HepG2 (cell line): ENCODE results near the gene GAL3ST1. TPM values are rescaled to one million over a fixed set of nuclear protein-coding genes. Genes with fewer than 3 reads are reported as not detected.

Experiments
- ATAC-seq: fragments of 200-7000 bp; cut with Tn5 transposase; 3 replicates; pipeline ENCODE4 v1.9.1; 2020; ENCODE audit warnings: mild to moderate bottlenecking, moderate library complexity
- BruUV-seq: library from RNA; stranded (reverse); fragments of 400-500 nt; replicated peaks from 2 replicates; lab custom pipeline; 2021; lab: Mats Ljungman, UMichigan
- CTCF ChIA-PET: fragments of 300-600 bp; formaldehyde crosslinking; extraction: SDS; loops from one replicate; lab custom pipeline; 2021; ENCODE audit warnings: low total read pairs, inconsistent platforms, low intra/inter-chr PET ratio; lab: Yijun Ruan, JAX
- POLR2A ChIA-PET: fragments of 350-600 bp; sonication (Branson Sonifier 250); formaldehyde crosslinking; loops from one replicate; lab custom pipeline; 2020; ENCODE audit warnings: antibody characterized with exemption, inconsistent platforms; lab: Yijun Ruan, JAX
- DNase-seq: peaks from one replicate; pipeline ENCODE4 v3.0.0-alpha.2; 2015; ENCODE audit warnings: low spot score
- FAIRE-seq: peaks from 3 replicates; lab custom pipeline; 2011; peaks lifted over from hg19 to GRCh38; lab: Jason Lieb, UNC
- H2AFZ ChIP-seq: one replicate; pipeline ENCODE4 v1.6.1; 2011; ENCODE audit warnings: low read length, inconsistent platforms
- H3K27ac ChIP-seq: fragments of 300-600 bp; 3 replicates; pipeline ENCODE4 v1.8.0; 2011; ENCODE audit warnings: mixed run types, mild to moderate bottlenecking, mixed read lengths, low read length, inconsistent platforms; ENCODE audit not compliant: insufficient read depth; ENCODE audit errors: extremely low read length
- H3K27me3 ChIP-seq, 2 experiments: fragments of 200-600 bp in 1 of 2; 2 replicates in 1 of 2; 3 replicates in 1 of 2; pipeline versions ENCODE4 v1.6.0 to v1.8.0; 2011; ENCODE audit warnings: low read length in 2 of 2, mild to moderate bottlenecking in 2 of 2, moderate library complexity in 2 of 2, inconsistent platforms in 1 of 2; ENCODE audit not compliant: insufficient read depth in 2 of 2, control insufficient read depth in 1 of 2
- H3K36me3 ChIP-seq, 2 experiments: fragments of 200-600 bp in 1 of 2; replicated peaks in 1 of 2; 2 replicates in 1 of 2; 3 replicates in 1 of 2; pipeline versions ENCODE4 v1.5.1 to v1.8.0; 2011; ENCODE audit warnings: low read length in 2 of 2, inconsistent platforms in 1 of 2; ENCODE audit not compliant: insufficient read depth in 2 of 2, control insufficient read depth in 1 of 2
- H3K4me1 ChIP-seq: 2 replicates; pipeline ENCODE4 v1.5.1; 2012; ENCODE audit warnings: low read length, inconsistent platforms; ENCODE audit not compliant: insufficient read depth
- H3K4me2 ChIP-seq: 2 replicates; pipeline ENCODE4 v1.6.0; 2011; ENCODE audit warnings: low read depth, low read length, inconsistent platforms
- H3K4me3 ChIP-seq, 3 experiments: fragments of 200-600 bp in 1 of 3; sonication (generic), shearing (Covaris generic) in 1 of 3; replicated peaks in 1 of 3; 2 replicates each; pipeline ENCODE4 v1.5.1; 2011 to 2016; ENCODE audit warnings: low read length in 3 of 3, inconsistent platforms in 2 of 3, low read depth in 2 of 3, mild to moderate bottlenecking in 2 of 3, control low read depth in 1 of 3, mixed read lengths in 1 of 3; ENCODE audit not compliant: insufficient read depth in 1 of 3
- H3K79me2 ChIP-seq: one replicate; pipeline ENCODE4 v1.6.1; 2011; ENCODE audit warnings: low read length, inconsistent platforms; ENCODE audit not compliant: insufficient read depth
- H3K9ac ChIP-seq: 2 replicates; pipeline ENCODE4 v1.6.0; 2011; ENCODE audit warnings: mild to moderate bottlenecking, low read depth, low read length, inconsistent platforms; ENCODE audit not compliant: insufficient read depth
- H3K9me3 ChIP-seq: 2 replicates; pipeline ENCODE4 v1.5.1; 2012; ENCODE audit warnings: mild to moderate bottlenecking, low read length
- H4K20me1 ChIP-seq: 2 replicates; pipeline ENCODE4 v1.6.0; 2011; ENCODE audit warnings: inconsistent platforms, mild to moderate bottlenecking, low read length, moderate library complexity; ENCODE audit not compliant: insufficient read depth
- ARNT ChIP-seq: fragments of 450-650 bp; IDR thresholded peaks from 2 replicates; pipeline ENCODE4 v1.6.1; 2017
- CBFB ChIP-seq: sonication (generic); formaldehyde crosslinking; IDR thresholded peaks from 2 replicates; pipeline ENCODE4 v1.4.0; 2020; ENCODE audit warnings: missing genetic modification reagents
- CHD2 ChIP-seq: IDR thresholded peaks from 2 replicates; pipeline ENCODE4 v1.6.1; 2011; ENCODE audit warnings: low read depth, low read length, improper control_type of control experiment
- JARID2 ChIP-seq: sonication (generic); formaldehyde crosslinking; IDR thresholded peaks from 2 replicates; pipeline ENCODE4 v1.8.1; 2023; ENCODE audit warnings: missing genetic modification reagents, inconsistent platforms; ENCODE audit not compliant: insufficient replicate concordance
- ONECUT2 ChIP-seq: sonication (generic); formaldehyde crosslinking; IDR thresholded peaks from 2 replicates; pipeline ENCODE4 v1.4.0; 2020; ENCODE audit warnings: missing genetic modification reagents
- PRMT3 ChIP-seq: sonication (generic); formaldehyde crosslinking; IDR thresholded peaks from 2 replicates; pipeline ENCODE4 v1.8.1; 2022; ENCODE audit warnings: low read depth, mild to moderate bottlenecking, moderate library complexity, missing genetic modification reagents, borderline replicate concordance
- SIX1 ChIP-seq: sonication (generic); formaldehyde crosslinking; IDR thresholded peaks from 2 replicates; pipeline ENCODE4 v1.4.0; 2020; ENCODE audit warnings: missing genetic modification reagents, borderline replicate concordance
- TMF1 ChIP-seq: sonication (generic); formaldehyde crosslinking; IDR thresholded peaks from 2 replicates; pipeline ENCODE4 v1.8.1; 2022; ENCODE audit warnings: low read depth, missing genetic modification reagents
- ZNF30 ChIP-seq: sonication (generic); formaldehyde crosslinking; IDR thresholded peaks from 2 replicates; pipeline ENCODE4 v1.5.0; 2020; ENCODE audit warnings: mild to moderate bottlenecking, missing genetic modification reagents
- ZNF557 ChIP-seq: sonication (generic); formaldehyde crosslinking; IDR thresholded peaks from 2 replicates; pipeline ENCODE4 v1.4.0; 2020; ENCODE audit warnings: missing genetic modification reagents
- ZNF589 ChIP-seq: sonication (generic); formaldehyde crosslinking; conservative IDR thresholded peaks from 2 replicates; pipeline ENCODE4 v1.8.0; 2022; ENCODE audit warnings: mild to moderate bottlenecking, moderate library complexity, missing genetic modification reagents
- ZSCAN29 ChIP-seq: sonication (generic); formaldehyde crosslinking; conservative IDR thresholded peaks from 2 replicates; pipeline ENCODE4 v1.4.0; 2020; ENCODE audit warnings: mild to moderate bottlenecking, missing genetic modification reagents
- WGBS: methylation state at CpG from one replicate; pipeline ENCODE4 v1.1.6; 2017; ENCODE audit warnings: low lambda C conversion rate; 5-methylcytosine and 5-hydroxymethylcytosine counted together
- in situ Hi-C: cut with HindIII; loops from 2 replicates; pipeline ENCODE4 v1.10.0; 2017; ENCODE audit warnings: low pct_unique_long_range_greater_than_20kb; ENCODE audit not compliant: extremely low pct_ligation_motif_present
- intact Hi-C: fragments of 100-400 bp; cut with micrococcal nuclease; formaldehyde crosslinking; loops from one replicate; pipeline ENCODE4 v1.10.0; 2022; ENCODE audit not compliant: unreplicated experiment
- polyA plus RNA-seq, 8 experiments: library from polyadenylated mRNA; depleted of rRNA in 3 of 8; stranded (reverse) in 7 of 8; unstranded in 1 of 8; fragments of >200 nt; fragmentation: Illumina TruSeq in 4 of 8; extraction: Trizol in 4 of 8; gene quantifications; 2 replicates each; pipeline versions ENCODE4 v1.2.1 to v1.2.3, GENCODE V29; 2011 to 2016; ENCODE audit warnings: low read depth in 4 of 8, missing spikeins in 1 of 8, mixed read lengths in 1 of 8; ENCODE audit not compliant: insufficient read depth in 1 of 8
- total RNA-seq, 5 experiments: library from RNA; depleted of rRNA; stranded (reverse); fragments of >200 nt; fragmentation: Illumina TruSeq; extraction: Trizol; gene quantifications; 2 replicates each; pipeline ENCODE4 v1.2.3, GENCODE V29; 2016; ENCODE audit warnings: low read depth in 1 of 5
- TF ChIP-seq, protein P1 (sequence below): sonication (generic); formaldehyde crosslinking; IDR thresholded peaks from 2 replicates; pipeline ENCODE4 v1.4.0; 2020; ENCODE audit warnings: mild to moderate bottlenecking, missing genetic modification reagents, borderline replicate concordance
- TF ChIP-seq, protein P2 (sequence below): sonication (generic); formaldehyde crosslinking; IDR thresholded peaks from 2 replicates; pipeline ENCODE4 v1.4.0; 2020; ENCODE audit warnings: mild to moderate bottlenecking, missing genetic modification reagents, borderline replicate concordance
- TF ChIP-seq, protein P3 (sequence below): sonication (generic); formaldehyde crosslinking; IDR thresholded peaks from 2 replicates; pipeline ENCODE4 v1.5.0; 2020; ENCODE audit warnings: mild to moderate bottlenecking, missing genetic modification reagents, moderate library complexity

The GAL3ST1 gene
- total and polyA plus RNA-seq, 2 of the 13 experiments (the other 11 are each of a cell fraction or from before 2014, with no cell fraction given) = 4.4 to 14.7 TPM

DNA sequence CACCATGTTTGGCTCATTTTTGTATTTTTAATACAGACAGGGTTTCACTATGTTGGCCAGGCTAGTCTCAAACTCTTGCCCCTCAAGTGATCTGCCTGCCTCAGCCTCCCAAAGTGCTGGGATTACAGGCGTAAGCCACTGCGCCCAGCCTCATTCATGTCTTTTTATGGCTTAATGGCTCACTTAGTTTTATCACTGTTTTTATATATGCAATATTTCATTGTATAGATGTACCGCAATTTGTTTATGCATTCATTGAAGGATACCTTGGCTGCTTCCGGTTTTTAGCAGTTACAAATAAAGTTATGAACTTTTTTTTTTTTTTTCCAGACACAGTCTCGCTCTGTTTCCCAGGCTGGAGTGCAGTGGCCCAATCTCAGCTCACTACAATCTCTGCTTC lies 27.0 kb upstream of the GAL3ST1 start (continued):
- TF ChIP-seq, protein P1, sequence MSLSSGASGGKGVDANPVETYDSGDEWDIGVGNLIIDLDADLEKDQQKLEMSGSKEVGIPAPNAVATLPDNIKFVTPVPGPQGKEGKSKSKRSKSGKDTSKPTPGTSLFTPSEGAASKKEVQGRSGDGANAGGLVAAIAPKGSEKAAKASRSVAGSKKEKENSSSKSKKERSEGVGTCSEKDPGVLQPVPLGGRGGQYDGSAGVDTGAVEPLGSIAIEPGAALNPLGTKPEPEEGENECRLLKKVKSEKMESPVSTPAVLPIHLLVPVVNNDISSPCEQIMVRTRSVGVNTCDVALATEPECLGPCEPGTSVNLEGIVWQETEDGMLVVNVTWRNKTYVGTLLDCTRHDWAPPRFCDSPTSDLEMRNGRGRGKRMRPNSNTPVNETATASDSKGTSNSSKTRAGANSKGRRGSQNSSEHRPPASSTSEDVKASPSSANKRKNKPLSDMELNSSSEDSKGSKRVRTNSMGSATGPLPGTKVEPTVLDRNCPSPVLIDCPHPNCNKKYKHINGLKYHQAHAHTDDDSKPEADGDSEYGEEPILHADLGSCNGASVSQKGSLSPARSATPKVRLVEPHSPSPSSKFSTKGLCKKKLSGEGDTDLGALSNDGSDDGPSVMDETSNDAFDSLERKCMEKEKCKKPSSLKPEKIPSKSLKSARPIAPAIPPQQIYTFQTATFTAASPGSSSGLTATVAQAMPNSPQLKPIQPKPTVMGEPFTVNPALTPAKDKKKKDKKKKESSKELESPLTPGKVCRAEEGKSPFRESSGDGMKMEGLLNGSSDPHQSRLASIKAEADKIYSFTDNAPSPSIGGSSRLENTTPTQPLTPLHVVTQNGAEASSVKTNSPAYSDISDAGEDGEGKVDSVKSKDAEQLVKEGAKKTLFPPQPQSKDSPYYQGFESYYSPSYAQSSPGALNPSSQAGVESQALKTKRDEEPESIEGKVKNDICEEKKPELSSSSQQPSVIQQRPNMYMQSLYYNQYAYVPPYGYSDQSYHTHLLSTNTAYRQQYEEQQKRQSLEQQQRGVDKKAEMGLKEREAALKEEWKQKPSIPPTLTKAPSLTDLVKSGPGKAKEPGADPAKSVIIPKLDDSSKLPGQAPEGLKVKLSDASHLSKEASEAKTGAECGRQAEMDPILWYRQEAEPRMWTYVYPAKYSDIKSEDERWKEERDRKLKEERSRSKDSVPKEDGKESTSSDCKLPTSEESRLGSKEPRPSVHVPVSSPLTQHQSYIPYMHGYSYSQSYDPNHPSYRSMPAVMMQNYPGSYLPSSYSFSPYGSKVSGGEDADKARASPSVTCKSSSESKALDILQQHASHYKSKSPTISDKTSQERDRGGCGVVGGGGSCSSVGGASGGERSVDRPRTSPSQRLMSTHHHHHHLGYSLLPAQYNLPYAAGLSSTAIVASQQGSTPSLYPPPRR (CRISPR knock-in tag) = no peak
- TF ChIP-seq ONECUT2 (CRISPR knock-in tag) (no peak), ZNF30 (CRISPR knock-in tag) (no peak), ZNF589 (CRISPR knock-in tag) (no peak), ZSCAN29 (CRISPR knock-in tag) (no peak)
- TF ChIP-seq, protein P2, sequence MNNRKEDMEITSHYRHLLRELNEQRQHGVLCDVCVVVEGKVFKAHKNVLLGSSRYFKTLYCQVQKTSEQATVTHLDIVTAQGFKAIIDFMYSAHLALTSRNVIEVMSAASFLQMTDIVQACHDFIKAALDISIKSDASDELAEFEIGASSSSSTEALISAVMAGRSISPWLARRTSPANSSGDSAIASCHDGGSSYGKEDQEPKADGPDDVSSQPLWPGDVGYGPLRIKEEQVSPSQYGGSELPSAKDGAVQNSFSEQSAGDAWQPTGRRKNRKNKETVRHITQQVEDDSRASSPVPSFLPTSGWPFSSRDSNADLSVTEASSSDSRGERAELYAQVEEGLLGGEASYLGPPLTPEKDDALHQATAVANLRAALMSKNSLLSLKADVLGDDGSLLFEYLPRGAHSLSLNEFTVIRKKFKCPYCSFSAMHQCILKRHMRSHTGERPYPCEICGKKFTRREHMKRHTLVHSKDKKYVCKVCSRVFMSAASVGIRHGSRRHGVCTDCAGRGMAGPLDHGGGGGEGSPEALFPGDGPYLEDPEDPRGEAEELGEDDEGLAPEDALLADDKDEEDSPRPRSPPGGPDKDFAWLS (CRISPR knock-in tag) = no peak

GRCh38 chr22:30600921-30601320 lies 26.5 kb upstream of the GAL3ST1 start:
- Histone ChIP-seq H3K79me2 (no peaks in the 10 kb centered on the region), H3K4me2 (no peak overlapping the region), H3K36me3 (no peaks in the 10 kb centered on the region), H3K27ac (no peak overlapping the region), H4K20me1 (no peaks in the 10 kb centered on the region), H3K27me3 (peaks cover 0 to 3% of the 10 kb centered on the region in 2 experiments; a peak in 1 of 5 replicates), H3K9me3 (no peaks in the 10 kb centered on the region), H3K4me1 (peaks cover 12% of the 10 kb centered on the region), H3K4me3 (no peak overlapping the region), H2AFZ (no peak overlapping the region), H3K9ac (no peak overlapping the region)
- in situ Hi-C loops (no loop called here), intact Hi-C loops (no loop called here)
- 25% methylated on average over 3 of the region's 3 CpGs for WGBS
- ATAC-seq = no peak
- ChIA-PET CTCF (no interaction called here), POLR2A (no interaction called here)
- FAIRE-seq = no peak
- no peak for DNase-seq
- no TSS peak for BruUV-seq
- TF ChIP-seq ZNF557 (CRISPR knock-in tag) (no peak), JARID2 (CRISPR knock-in tag) (no peak), PRMT3 (CRISPR knock-in tag) (no peak), SIX1 (no peak), CHD2 (no peak), CBFB (CRISPR knock-in tag) (no peak), TMF1 (no peak), ARNT (no peak)
- TF ChIP-seq, protein P3, sequence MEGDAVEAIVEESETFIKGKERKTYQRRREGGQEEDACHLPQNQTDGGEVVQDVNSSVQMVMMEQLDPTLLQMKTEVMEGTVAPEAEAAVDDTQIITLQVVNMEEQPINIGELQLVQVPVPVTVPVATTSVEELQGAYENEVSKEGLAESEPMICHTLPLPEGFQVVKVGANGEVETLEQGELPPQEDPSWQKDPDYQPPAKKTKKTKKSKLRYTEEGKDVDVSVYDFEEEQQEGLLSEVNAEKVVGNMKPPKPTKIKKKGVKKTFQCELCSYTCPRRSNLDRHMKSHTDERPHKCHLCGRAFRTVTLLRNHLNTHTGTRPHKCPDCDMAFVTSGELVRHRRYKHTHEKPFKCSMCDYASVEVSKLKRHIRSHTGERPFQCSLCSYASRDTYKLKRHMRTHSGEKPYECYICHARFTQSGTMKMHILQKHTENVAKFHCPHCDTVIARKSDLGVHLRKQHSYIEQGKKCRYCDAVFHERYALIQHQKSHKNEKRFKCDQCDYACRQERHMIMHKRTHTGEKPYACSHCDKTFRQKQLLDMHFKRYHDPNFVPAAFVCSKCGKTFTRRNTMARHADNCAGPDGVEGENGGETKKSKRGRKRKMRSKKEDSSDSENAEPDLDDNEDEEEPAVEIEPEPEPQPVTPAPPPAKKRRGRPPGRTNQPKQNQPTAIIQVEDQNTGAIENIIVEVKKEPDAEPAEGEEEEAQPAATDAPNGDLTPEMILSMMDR (CRISPR knock-in tag) = no peak
